CD8-positive, alpha-beta memory T cell (primary cell): ENCODE measurements around the gene PUM1. TPM values are rescaled to one million over a fixed set of nuclear protein-coding genes. Genes with fewer than 3 reads are reported as not detected.
"Not testable (repeated sequence)": the region's sequence is repeated elsewhere in the genome, so short reads cannot be mapped to it uniquely, and the experiment has no call there.

Experiments used
- CTCF ChIA-PET: fragments of 350-600 bp; sonication (Branson Sonifier 250); formaldehyde crosslinking; loops from one replicate; lab custom pipeline; 2021; ENCODE audit warnings: antibody characterized with exemption; lab: Charles Lee
- POLR2A ChIA-PET: fragments of 350-600 bp; sonication (Branson Sonifier 250); formaldehyde crosslinking; loops from one replicate; lab custom pipeline; 2021; ENCODE audit warnings: antibody characterized with exemption; lab: Charles Lee
- DNase-seq, 5 donors: peaks; one replicate each; pipeline versions ENCODE4 v3.0.0 to v3.0.0-alpha.2; 2020 to 2022; ENCODE audit warnings: mixed read lengths in 1 of 5
- H3K27ac ChIP-seq: one replicate; pipeline ENCODE4 v1.7.0; 2013; ENCODE audit warnings: low read depth, mild to moderate bottlenecking, low read length, moderate library complexity
- H3K27me3 ChIP-seq: 2 replicates; pipeline ENCODE4 v1.7.0; 2013; ENCODE audit warnings: low read length, mild to moderate bottlenecking; ENCODE audit not compliant: insufficient read depth, poor library complexity, severe bottlenecking
- H3K36me3 ChIP-seq: 2 replicates; pipeline ENCODE4 v1.7.0; 2013; ENCODE audit warnings: mild to moderate bottlenecking, low read length, moderate library complexity; ENCODE audit not compliant: insufficient read depth
- H3K4me1 ChIP-seq: 2 replicates; pipeline ENCODE4 v1.7.0; 2013; ENCODE audit warnings: mild to moderate bottlenecking, low read length, moderate library complexity; ENCODE audit not compliant: insufficient read depth
- H3K4me3 ChIP-seq: 2 replicates; pipeline ENCODE4 v1.7.0; 2013; ENCODE audit warnings: mild to moderate bottlenecking, low read length
- H3K9me3 ChIP-seq: 2 replicates; pipeline ENCODE4 v1.7.0; 2013; ENCODE audit warnings: mild to moderate bottlenecking, low read length
- H3K27ac Mint-ChIP-seq, 8 donors: one replicate each; pipeline ENCODE4 v1.8.0; 2020 to 2021; ENCODE audit warnings: mixed read lengths in 8 of 8, mild to moderate bottlenecking in 6 of 8, inconsistent platforms in 3 of 8, moderate library complexity in 3 of 8
- H3K27me3 Mint-ChIP-seq, 2 donors: one replicate each; pipeline ENCODE4 v1.8.0; 2020 to 2021; ENCODE audit warnings: mixed read lengths in 2 of 2, mild to moderate bottlenecking in 1 of 2, moderate library complexity in 1 of 2
- H3K36me3 Mint-ChIP-seq, 3 donors: one replicate each; pipeline ENCODE4 v1.8.0; 2020 to 2021; ENCODE audit warnings: mixed read lengths in 3 of 3, inconsistent platforms in 1 of 3, mild to moderate bottlenecking in 1 of 3
- H3K4me1 Mint-ChIP-seq, 3 donors: one replicate each; pipeline ENCODE4 v1.8.0; 2020 to 2021; ENCODE audit warnings: mixed read lengths in 3 of 3, inconsistent platforms in 1 of 3, mild to moderate bottlenecking in 1 of 3
- H3K4me3 Mint-ChIP-seq, 7 donors: one replicate each; pipeline ENCODE4 v1.8.0; 2020 to 2021; ENCODE audit warnings: mixed read lengths in 7 of 7, mild to moderate bottlenecking in 6 of 7, moderate library complexity in 4 of 7, inconsistent platforms in 2 of 7
- H3K9me3 Mint-ChIP-seq, 5 donors: one replicate each; pipeline ENCODE4 v1.8.0; 2020 to 2022; ENCODE audit warnings: mixed read lengths in 5 of 5, mild to moderate bottlenecking in 3 of 5, moderate library complexity in 2 of 5, inconsistent platforms in 1 of 5
- polyA plus RNA-seq: library from polyadenylated mRNA; unstranded; fragments of 300-500 nt; fragmentation: Illumina TruSeq; gene quantifications from one replicate; pipeline ENCODE4 v1.2.3, GENCODE V29; 2021
- total RNA-seq, 2 experiments: library from RNA; stranded (reverse); gene quantifications; one replicate each; pipeline ENCODE4 v1.2.3, GENCODE V29; 2021

The PUM1 gene
- total and polyA plus RNA-seq, 3 experiments from 2014 or later, result 99.8 to 127 (median 113) TPM

GRCh38 chr1:30948813-30949486, 116.6 kb downstream of the PUM1 start:
- POLR2A ChIA-PET, H3K27me3 Mint-ChIP-seq, H3K4me3 ChIP-seq, H3K4me1 ChIP-seq, H3K27ac ChIP-seq, DNase-seq, H3K9me3 Mint-ChIP-seq, H3K4me3 Mint-ChIP-seq, H3K27me3 ChIP-seq, H3K9me3 ChIP-seq, CTCF ChIA-PET: not testable (repeated sequence)
- peaks cover 53% of the 10 kb centered on the region for H3K36me3 ChIP-seq
- H3K27ac Mint-ChIP-seq, result peak overlapping the region in 4 of 8 donors; percentile 5 to 66 (median 48)
- H3K4me1 Mint-ChIP-seq, result peaks cover 15 to 25% (median 15%) of the 10 kb centered on the region in 3 donors
- H3K36me3 Mint-ChIP-seq, result peaks cover 10 to 90% (median 35%) of the 10 kb centered on the region in 3 donors

GRCh38 chr1:30948278-30948677, 117.2 kb downstream of the PUM1 start:
- Mint-ChIP-seq H3K4me1 (peaks cover 16 to 25% (median 17%) of the 10 kb centered on the region in 3 donors), H3K36me3 (peaks cover 8 to 89% (median 39%) of the 10 kb centered on the region in 3 donors), H3K27me3 (no peaks in the 10 kb centered on the region), H3K4me3 (peak overlapping the region in 1 of 7 donors; percentile 27), H3K9me3 (no peaks in the 10 kb centered on the region), H3K27ac (peak overlapping the region in 4 of 8 donors; percentile 47 to 82 (median 62))
- DNase-seq, result no peak
- Histone ChIP-seq H3K27me3 (no peaks in the 10 kb centered on the region), H3K9me3 (no peaks in the 10 kb centered on the region), H3K27ac (no peak overlapping the region), H3K4me1 (no peaks in the 10 kb centered on the region), H3K4me3 (no peak overlapping the region), H3K36me3 (peaks cover 52% of the 10 kb centered on the region)
- ChIA-PET CTCF (no interaction called here), POLR2A (no interaction called here)

- H3K4me1 Mint-ChIP-seq, result peaks cover 12 to 23% (median 15%) of the 10 kb centered on the region in 3 donors
- Histone ChIP-seq H3K4me1 (no peaks in the 10 kb centered on the region), H3K36me3 (peaks cover 52% of the 10 kb centered on the region), H3K4me3 (no peak overlapping the region), H3K27me3 (no peaks in the 10 kb centered on the region), H3K27ac (no peak overlapping the region), H3K9me3 (no peaks in the 10 kb centered on the region)
- H3K27me3 Mint-ChIP-seq, result no peaks in the 10 kb centered on the region
- CTCF ChIA-PET, result interaction anchor here (0.9 kb wide), 1 partner anchor 18 kb away, joined by 3 read pairs; no protein-coding TSS in a partner anchor
- H3K4me3 Mint-ChIP-seq, result no peak overlapping the region
- DNase-seq, result no peak
- H3K36me3 Mint-ChIP-seq, result peaks cover 4 to 88% (median 33%) of the 10 kb centered on the region in 3 donors
- no peaks in the 10 kb centered on the region for H3K9me3 Mint-ChIP-seq
- peak overlapping the region in 3 of 8 donors; percentile 22 to 76 (median 42) for H3K27ac Mint-ChIP-seq
- POLR2A ChIA-PET, result interaction anchor here (0.6 kb wide), 2 partner anchors 216 to 510 kb away, joined by 3 to 4 read pairs; no protein-coding TSS in a partner anchor
These were observed 118.3 kb downstream of the PUM1 start for GRCh38 chr1:30947212-30947611.

- POLR2A ChIA-PET, result interaction anchor here (0.6 kb wide), 1 partner anchor 22 kb away, joined by 3 read pairs; no protein-coding TSS in a partner anchor
- no peaks in the 10 kb centered on the region for H3K9me3 Mint-ChIP-seq
- no peak overlapping the region for H3K4me3 Mint-ChIP-seq
- peak overlapping the region in 4 of 8 donors; percentile 25 to 63 (median 35) for H3K27ac Mint-ChIP-seq
- Histone ChIP-seq H3K9me3 (no peaks in the 10 kb centered on the region), H3K4me3 (no peak overlapping the region), H3K27ac (no peak overlapping the region), H3K36me3 (peaks cover 60% of the 10 kb centered on the region), H3K4me1 (no peaks in the 10 kb centered on the region), H3K27me3 (no peaks in the 10 kb centered on the region)
- no peaks in the 10 kb centered on the region for H3K27me3 Mint-ChIP-seq
- peaks cover 4 to 7% (median 6%) of the 10 kb centered on the region in 3 donors for H3K4me1 Mint-ChIP-seq
- CTCF ChIA-PET, result interaction anchor here (1.3 kb wide), 2 partner anchors 10 to 140 kb away, joined by 3 to 4 read pairs; no protein-coding TSS in a partner anchor
- peaks cover 8 to 84% (median 17%) of the 10 kb centered on the region in 3 donors for H3K36me3 Mint-ChIP-seq
- no peak for DNase-seq
These were observed 123.1 kb downstream of the PUM1 start for GRCh38 chr1:30942326-30942963.

- no peak overlapping the region for H3K27ac Mint-ChIP-seq
- H3K4me3 Mint-ChIP-seq, result no peak overlapping the region
- H3K27me3 Mint-ChIP-seq, result no peaks in the 10 kb centered on the region
- no peaks in the 10 kb centered on the region for H3K9me3 ChIP-seq
- peaks cover 65% of the 10 kb centered on the region for H3K36me3 ChIP-seq
- CTCF ChIA-PET, result interaction anchor here (1.1 kb wide), 1 partner anchor 30 kb away, joined by 3 read pairs; no protein-coding TSS in a partner anchor
- no peaks in the 10 kb centered on the region for H3K9me3 Mint-ChIP-seq
- POLR2A ChIA-PET, result no interaction called here
- no peak for DNase-seq
- H3K4me1 Mint-ChIP-seq, result peaks cover 0 to 7% (median 6%) of the 10 kb centered on the region in 3 donors
- H3K27me3 ChIP-seq, result no peaks in the 10 kb centered on the region
- H3K27ac ChIP-seq, result no peak overlapping the region
- H3K36me3 Mint-ChIP-seq, result peaks cover 17 to 83% (median 24%) of the 10 kb centered on the region in 3 donors
- H3K4me3 ChIP-seq, result no peak overlapping the region
- H3K4me1 ChIP-seq, result no peaks in the 10 kb centered on the region
These were observed 125.0 kb downstream of the PUM1 start for GRCh38 chr1:30940541-30940940.

GRCh38 chr1:30936541-30937171, 128.9 kb downstream of the PUM1 start:
- peak overlapping the region in 3 of 8 donors; percentile 36 to 59 (median 55) for H3K27ac Mint-ChIP-seq
- H3K36me3 ChIP-seq, result peaks cover 50% of the 10 kb centered on the region
- H3K9me3 Mint-ChIP-seq, result no peaks in the 10 kb centered on the region
- H3K4me3 Mint-ChIP-seq, result no peak overlapping the region
- H3K27ac ChIP-seq, result no peak overlapping the region
- no peaks in the 10 kb centered on the region for H3K27me3 Mint-ChIP-seq
- no peaks in the 10 kb centered on the region for H3K4me1 ChIP-seq
- H3K4me1 Mint-ChIP-seq, result no peaks in the 10 kb centered on the region
- H3K9me3 ChIP-seq, result no peaks in the 10 kb centered on the region
- ChIA-PET POLR2A (no interaction called here), CTCF (no interaction called here)
- H3K4me3 ChIP-seq, result no peak overlapping the region
- H3K27me3 ChIP-seq, result no peaks in the 10 kb centered on the region
- peaks cover 22 to 86% (median 22%) of the 10 kb centered on the region in 3 donors for H3K36me3 Mint-ChIP-seq
- DNase-seq, result no peak

GRCh38 chr1:30935758-30936157, 129.8 kb downstream of the PUM1 start:
- H3K27ac ChIP-seq, H3K27me3 ChIP-seq, H3K9me3 ChIP-seq, H3K27me3 Mint-ChIP-seq, H3K4me1 ChIP-seq, H3K9me3 Mint-ChIP-seq, POLR2A ChIA-PET, H3K4me3 Mint-ChIP-seq, H3K4me3 ChIP-seq, DNase-seq, H3K4me1 Mint-ChIP-seq, CTCF ChIA-PET: not testable (repeated sequence)
- Mint-ChIP-seq H3K27ac (peak overlapping the region in 1 of 8 donors; percentile 38), H3K36me3 (peaks cover 19 to 82% (median 22%) of the 10 kb centered on the region in 3 donors)
- peaks cover 41% of the 10 kb centered on the region for H3K36me3 ChIP-seq
